GM12801 (cell line): ENCODE data around the gene MFF.

Source experiments
- TF ChIP-seq, protein P1 (sequence below): IDR thresholded peaks from one replicate; pipeline ENCODE4 v1.5.1; 2011; ENCODE audit warnings: control low read depth; ENCODE audit not compliant: insufficient read length; ENCODE audit errors: extremely low read depth

The MFF gene, protein sequence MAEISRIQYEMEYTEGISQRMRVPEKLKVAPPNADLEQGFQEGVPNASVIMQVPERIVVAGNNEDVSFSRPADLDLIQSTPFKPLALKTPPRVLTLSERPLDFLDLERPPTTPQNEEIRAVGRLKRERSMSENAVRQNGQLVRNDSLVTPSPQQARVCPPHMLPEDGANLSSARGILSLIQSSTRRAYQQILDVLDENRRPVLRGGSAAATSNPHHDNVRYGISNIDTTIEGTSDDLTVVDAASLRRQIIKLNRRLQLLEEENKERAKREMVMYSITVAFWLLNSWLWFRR

DNA sequence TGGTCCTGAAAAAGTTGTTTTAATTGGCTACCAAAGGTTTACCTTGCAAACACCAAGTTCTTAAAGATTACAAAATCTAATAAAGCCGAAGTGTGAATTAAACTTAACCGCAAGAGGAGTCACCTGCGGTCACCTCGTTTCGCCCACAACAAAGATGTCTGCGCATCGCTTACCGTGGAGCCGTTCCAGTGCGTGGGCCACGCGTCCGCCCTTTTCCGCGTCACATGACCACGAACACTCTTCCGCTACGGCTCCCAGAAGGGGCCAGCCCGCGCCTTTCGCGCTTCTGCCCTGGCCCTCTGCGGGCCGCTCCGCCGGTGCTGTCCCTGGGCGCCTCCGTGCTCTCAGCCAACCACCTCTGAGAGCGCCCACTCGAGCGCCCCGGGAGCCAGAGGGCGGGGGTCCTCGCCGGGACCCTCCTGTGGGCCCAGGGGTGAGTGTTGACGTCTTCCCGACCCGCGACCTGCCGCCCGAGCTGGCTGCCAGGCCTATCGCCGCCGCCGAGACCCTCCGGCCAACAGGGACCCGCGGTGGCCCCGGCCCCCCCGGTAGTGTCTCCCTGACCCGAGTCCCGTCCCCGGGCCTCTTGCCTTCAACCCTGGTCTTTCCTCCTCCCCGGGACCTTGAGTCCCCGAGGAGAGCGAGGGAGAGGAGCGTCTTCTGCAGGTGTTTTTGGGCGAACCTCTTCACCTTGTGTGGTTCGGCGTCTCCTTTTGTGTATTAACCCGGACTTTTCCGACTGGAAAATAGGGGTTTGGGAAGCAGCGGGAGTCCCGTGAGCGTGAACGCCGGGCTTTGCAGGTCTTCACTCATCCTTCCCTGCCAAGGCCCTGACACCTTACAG lies at the start of gene MFF:
Gene MFF (plus strand): TSS at position 257 of the 844 bp plus-strand sequence. CDS start 5,415 bp downstream, outside the sequence.
- TF ChIP-seq, protein P1, sequence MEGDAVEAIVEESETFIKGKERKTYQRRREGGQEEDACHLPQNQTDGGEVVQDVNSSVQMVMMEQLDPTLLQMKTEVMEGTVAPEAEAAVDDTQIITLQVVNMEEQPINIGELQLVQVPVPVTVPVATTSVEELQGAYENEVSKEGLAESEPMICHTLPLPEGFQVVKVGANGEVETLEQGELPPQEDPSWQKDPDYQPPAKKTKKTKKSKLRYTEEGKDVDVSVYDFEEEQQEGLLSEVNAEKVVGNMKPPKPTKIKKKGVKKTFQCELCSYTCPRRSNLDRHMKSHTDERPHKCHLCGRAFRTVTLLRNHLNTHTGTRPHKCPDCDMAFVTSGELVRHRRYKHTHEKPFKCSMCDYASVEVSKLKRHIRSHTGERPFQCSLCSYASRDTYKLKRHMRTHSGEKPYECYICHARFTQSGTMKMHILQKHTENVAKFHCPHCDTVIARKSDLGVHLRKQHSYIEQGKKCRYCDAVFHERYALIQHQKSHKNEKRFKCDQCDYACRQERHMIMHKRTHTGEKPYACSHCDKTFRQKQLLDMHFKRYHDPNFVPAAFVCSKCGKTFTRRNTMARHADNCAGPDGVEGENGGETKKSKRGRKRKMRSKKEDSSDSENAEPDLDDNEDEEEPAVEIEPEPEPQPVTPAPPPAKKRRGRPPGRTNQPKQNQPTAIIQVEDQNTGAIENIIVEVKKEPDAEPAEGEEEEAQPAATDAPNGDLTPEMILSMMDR: no peak

DNA sequence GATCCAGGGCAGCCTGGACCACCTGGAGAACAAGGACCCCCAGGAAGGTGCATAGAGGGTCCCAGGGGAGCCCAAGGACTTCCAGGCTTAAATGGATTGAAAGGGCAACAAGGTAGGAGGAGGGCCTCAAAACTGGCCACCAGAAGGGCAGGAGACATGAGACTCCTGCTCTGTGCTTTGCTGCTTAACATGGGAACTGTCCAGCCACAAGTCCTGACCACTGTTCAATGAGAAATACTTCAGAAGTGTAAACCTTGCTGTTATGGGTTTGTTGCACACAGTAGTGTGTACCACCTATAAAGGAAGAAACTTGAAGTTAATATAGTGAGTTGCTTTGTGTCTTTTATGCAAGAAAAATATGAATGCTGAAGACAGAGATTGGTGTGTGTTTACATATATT lies 44.2 kb upstream of the MFF start:
- TF ChIP-seq, protein P1: no peak

DNA sequence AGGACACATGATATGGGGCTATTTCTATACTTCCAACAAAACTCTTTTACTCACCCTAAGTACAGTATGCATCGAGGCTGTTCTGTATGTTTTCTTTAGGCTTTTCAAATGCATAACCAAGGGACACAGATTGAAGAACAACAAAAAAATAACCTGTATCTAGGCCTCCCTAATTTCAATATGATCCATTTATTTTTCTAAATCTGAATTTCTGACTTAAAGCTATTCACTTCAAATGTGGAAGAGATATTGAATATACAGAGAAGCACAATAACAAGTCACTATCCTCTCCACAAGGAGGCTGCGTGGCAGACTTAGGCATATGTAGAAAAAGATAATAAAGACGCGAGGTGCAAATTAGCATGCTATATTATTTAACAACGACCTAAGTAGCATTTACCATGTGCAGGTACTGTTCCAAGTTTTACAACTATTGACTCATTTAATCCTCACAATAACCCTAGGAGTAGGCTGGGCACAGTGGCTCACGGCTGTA lies 39.3 kb upstream of the MFF start:
- TF ChIP-seq, protein P1: no peak

DNA sequence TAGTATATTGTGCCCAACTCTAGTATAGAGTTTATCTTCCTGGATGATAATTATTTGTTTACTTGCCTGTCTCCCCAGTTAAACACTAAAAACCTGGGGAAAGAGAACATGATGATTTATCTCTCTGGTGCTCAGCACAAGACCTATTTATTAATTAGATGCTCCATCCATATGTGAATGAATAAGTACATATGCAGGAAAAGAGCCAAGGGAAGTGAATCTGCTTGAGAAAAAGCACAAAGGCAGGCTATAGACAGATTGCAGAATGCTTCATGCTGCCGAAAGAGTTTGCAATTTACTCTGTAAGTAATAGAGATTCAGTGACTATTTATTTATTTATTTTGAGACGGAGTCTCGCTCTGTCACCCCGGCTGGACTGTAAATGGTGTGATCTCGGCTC lies 37.3 kb upstream of the MFF start:
- TF ChIP-seq, protein P1: no peak

DNA sequence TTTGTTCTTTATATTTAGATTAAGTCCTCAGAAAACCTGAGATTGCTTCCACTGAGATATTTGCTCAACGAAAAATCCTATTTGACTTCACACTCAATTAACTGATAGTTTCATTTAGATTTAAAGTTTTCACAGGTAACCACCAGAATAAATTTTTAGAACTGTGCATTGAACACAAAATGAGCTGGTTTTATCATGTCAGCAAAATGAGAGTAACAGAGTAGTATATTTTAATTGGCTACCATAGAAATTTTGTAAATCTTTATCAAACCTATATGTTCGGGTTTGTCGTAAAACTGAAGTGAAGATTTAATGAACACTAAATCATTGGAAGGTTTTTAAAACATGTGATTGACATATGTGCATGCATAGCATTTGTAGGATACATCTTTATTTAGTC lies 32.7 kb upstream of the MFF start:
- TF ChIP-seq, protein P1: no peak

DNA sequence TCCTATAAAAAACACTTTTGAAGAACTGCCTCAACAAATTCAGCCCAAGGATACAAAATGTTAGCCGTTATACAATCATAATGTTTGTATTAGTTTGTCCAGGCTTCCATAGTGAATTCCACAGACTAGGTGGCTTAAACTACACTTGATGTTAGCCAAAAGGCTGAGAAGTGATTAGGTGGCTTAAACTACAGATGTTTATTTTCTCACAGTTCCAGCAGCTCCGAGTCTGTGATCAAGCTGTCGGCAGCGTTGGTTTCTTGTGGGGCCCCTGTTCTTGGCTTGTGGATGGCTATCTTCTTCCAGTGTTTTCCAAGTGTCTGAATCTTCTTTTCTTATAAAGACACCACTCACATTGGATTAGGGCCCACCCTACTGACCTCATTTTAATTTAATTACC lies 31.5 kb upstream of the MFF start:
- TF ChIP-seq, protein P1: no peak

DNA sequence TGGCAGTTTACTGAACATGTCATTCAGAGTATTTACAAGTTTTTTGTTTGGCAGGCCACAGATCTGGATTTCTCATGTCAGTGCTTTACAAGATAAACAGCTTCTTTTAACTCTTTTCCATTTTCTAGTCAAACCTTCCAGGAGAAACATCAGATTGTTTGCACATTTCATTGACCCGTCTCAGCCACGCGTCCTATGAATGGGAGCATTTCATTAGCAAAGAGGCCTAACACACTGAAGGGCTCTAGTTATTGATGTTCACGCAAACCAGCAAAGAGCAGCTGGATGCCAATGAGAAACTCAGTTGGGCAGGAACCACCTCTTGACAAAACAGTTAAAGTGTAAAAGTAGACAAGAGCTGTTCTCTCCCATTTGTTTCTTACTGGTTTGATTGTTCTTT lies 29.2 kb upstream of the MFF start:
- TF ChIP-seq, protein P1: no peak
